Spleen (tissue), 11 donors: ENCODE results near the gene CHST7. TPM values are rescaled to one million over a fixed set of nuclear protein-coding genes. Genes with fewer than 3 reads are reported as not detected.
A peak's percentile ranks its signal among the peaks of the same experiment; 100 is the strongest.

ENCODE experiments used
- DNase-seq: peaks from one replicate; pipeline ENCODE4 v3.0.0-alpha.2; 2020
- H3K27ac ChIP-seq, 8 donors: fragments of 200-600 bp; sonication (generic) in 7 of 8; 1 replicate in 4 of 8; 2 replicates in 4 of 8; pipeline versions ENCODE4 v1.5.0 to v1.8.0; 2016 to 2021; ENCODE audit warnings: inconsistent platforms in 4 of 8, mild to moderate bottlenecking in 4 of 8, moderate library complexity in 1 of 8
- H3K27me3 ChIP-seq, 7 donors: fragments of 200-600 bp; sonication (generic) in 6 of 7; replicated peaks in 1 of 7; 1 replicate in 4 of 7; 2 replicates in 3 of 7; pipeline versions ENCODE4 v1.5.0 to v1.8.0; 2016 to 2021; ENCODE audit warnings: inconsistent platforms in 3 of 7, mild to moderate bottlenecking in 1 of 7
- H3K36me3 ChIP-seq, 6 donors: fragments of 200-600 bp; sonication (generic) in 5 of 6; 1 replicate in 4 of 6; 2 replicates in 2 of 6; pipeline versions ENCODE4 v1.5.0 to v1.8.0; 2016 to 2021; ENCODE audit warnings: inconsistent platforms in 2 of 6
- H3K4me1 ChIP-seq, 6 donors: fragments of 200-600 bp; sonication (generic) in 5 of 6; 1 replicate in 3 of 6; 2 replicates in 3 of 6; pipeline versions ENCODE4 v1.5.0 to v1.8.0; 2016 to 2021; ENCODE audit warnings: inconsistent platforms in 3 of 6
- H3K4me3 ChIP-seq, 8 donors: fragments of 200-600 bp; sonication (generic) in 7 of 8; 1 replicate in 4 of 8; 2 replicates in 4 of 8; pipeline versions ENCODE4 v1.5.0 to v1.8.0; 2016 to 2021; ENCODE audit warnings: inconsistent platforms in 4 of 8, mild to moderate bottlenecking in 4 of 8, moderate library complexity in 2 of 8
- H3K9me3 ChIP-seq, 8 donors: fragments of 200-600 bp; sonication (generic) in 7 of 8; 1 replicate in 4 of 8; 2 replicates in 4 of 8; pipeline versions ENCODE4 v1.5.0 to v1.8.0; 2016 to 2021; ENCODE audit warnings: inconsistent platforms in 4 of 8
- POLR2A ChIP-seq, 3 donors: fragments of 450-650 bp; IDR thresholded peaks; one replicate each; pipeline ENCODE4 v1.5.1; 2017; ENCODE audit warnings: antibody characterized with exemption in 3 of 3, mild to moderate bottlenecking in 1 of 3
- POLR2AphosphoS5 ChIP-seq, 3 donors: sonication (generic); formaldehyde crosslinking; IDR thresholded peaks; one replicate each; pipeline ENCODE4 v1.5.1; 2017; ENCODE audit warnings: antibody characterized with exemption in 3 of 3
- WGBS, 5 donors: extraction: QIAGEN DNeasy Blood & Tissue Kit in 3 of 5; methylation state at CpG; one replicate each; pipeline versions ENCODE4 v1.1.5 to v1.1.7; 2013 to 2018; 5-methylcytosine and 5-hydroxymethylcytosine counted together
- intact Hi-C: fragments of 100-400 bp; cut with DNase I; formaldehyde crosslinking; loops from one replicate; pipeline ENCODE4 v1.15.0; 2023; ENCODE audit warnings: low total_unique reads
- polyA plus RNA-seq, 3 donors: library from polyadenylated mRNA; stranded (reverse); fragments of 200-250 nt; gene quantifications; one replicate each; pipeline ENCODE4 v1.2.1, GENCODE V29; 2013
- total RNA-seq, 7 donors: library from RNA; depleted of rRNA in 3 of 7; stranded (reverse); fragments of >200 nt in 3 of 7; fragmentation: NEBNext Ultra II Directional in 4 of 7; extraction: Animal tissue kit (Norgen Biotek cat#: 25700) in 4 of 7; gene quantifications; one replicate each; pipeline versions ENCODE4 v1.1.0 to v1.2.1, GENCODE V29; 2016 to 2021
- TF ChIP-seq, protein P1 (sequence below), 11 experiments: fragments of 200-600 bp in 7 of 11; fragments of 450-650 bp in 4 of 11; sonication (generic) in 4 of 11; IDR thresholded peaks in 8 of 11; conservative IDR thresholded peaks in 3 of 11; 1 replicate in 7 of 11; 2 replicates in 4 of 11; pipeline versions ENCODE4 v1.4.0 to v1.8.0; 2016 to 2021; ENCODE audit warnings: antibody characterized with exemption in 11 of 11, inconsistent platforms in 4 of 11, mild to moderate bottlenecking in 1 of 11
- donor health status: healthy with polysubstance abuse.
- donor health status: DM: no; HTN: no; CAD: no; lungs with moderate emphysema.
- donor health status: DM: no; HTN: no; CAD: no.
- donor health status: Bipolar disorder and iron deficiency.
- donor health status: healthy.
- donor health status: DM: no; HTN: no; CAD: no.
- donor health status: DM: yes; HTN: yes; CAD: no.

CHST7 gene
- total and polyA plus RNA-seq, 10 donors = 2.0 to 43.9 (median 18.7) TPM

DNA sequence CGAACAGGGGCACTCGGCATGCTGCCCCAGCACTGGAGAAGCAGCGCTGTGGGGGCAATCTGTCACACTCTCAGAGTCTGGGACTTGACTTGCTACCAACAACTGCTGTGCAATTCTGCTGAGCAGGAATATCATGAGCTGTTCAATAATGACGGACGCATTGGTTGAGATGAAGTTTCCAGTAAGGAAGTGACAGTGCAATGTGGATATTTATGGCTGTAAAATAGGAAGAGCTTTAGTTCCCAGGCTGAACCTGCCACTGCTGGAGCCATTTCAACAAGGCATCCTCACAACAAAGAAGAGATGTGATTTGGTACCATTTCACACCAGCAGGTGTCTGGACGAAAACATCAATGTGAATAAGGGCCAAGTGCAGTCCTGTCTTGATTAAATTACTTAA is 24.2 kb downstream of the CHST7 start:
- Histone ChIP-seq H3K27ac (peak overlapping the region in 2 of 8 donors; percentile 28 to 37), H3K4me3 (no peak overlapping the region), H3K27me3 (peaks cover 0 to 6% (median 0%) of the 10 kb centered on the region in 7 donors), H3K4me1 (peaks cover 0 to 18% (median 2%) of the 10 kb centered on the region in 6 donors), H3K9me3 (no peaks in the 10 kb centered on the region), H3K36me3 (peaks cover 0 to 6% (median 0%) of the 10 kb centered on the region in 6 donors)
- intact Hi-C loops = no loop called here
- peak in 1 of 3 donors; percentile 21 for TF ChIP-seq POLR2AphosphoS5 (IDR thresholded peaks at IDR 0.05)
- TF ChIP-seq, protein P1, sequence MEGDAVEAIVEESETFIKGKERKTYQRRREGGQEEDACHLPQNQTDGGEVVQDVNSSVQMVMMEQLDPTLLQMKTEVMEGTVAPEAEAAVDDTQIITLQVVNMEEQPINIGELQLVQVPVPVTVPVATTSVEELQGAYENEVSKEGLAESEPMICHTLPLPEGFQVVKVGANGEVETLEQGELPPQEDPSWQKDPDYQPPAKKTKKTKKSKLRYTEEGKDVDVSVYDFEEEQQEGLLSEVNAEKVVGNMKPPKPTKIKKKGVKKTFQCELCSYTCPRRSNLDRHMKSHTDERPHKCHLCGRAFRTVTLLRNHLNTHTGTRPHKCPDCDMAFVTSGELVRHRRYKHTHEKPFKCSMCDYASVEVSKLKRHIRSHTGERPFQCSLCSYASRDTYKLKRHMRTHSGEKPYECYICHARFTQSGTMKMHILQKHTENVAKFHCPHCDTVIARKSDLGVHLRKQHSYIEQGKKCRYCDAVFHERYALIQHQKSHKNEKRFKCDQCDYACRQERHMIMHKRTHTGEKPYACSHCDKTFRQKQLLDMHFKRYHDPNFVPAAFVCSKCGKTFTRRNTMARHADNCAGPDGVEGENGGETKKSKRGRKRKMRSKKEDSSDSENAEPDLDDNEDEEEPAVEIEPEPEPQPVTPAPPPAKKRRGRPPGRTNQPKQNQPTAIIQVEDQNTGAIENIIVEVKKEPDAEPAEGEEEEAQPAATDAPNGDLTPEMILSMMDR (IDR thresholded peaks at IDR 0.05 in 8 of 11, conservative IDR thresholded peaks at IDR 0.05 in 3 of 11) = no peak
- WGBS, 5 donors = 39 to 66% (median 57%) methylated on average over 5 to 6 of the region's 6 CpGs
- DNase-seq = no peak

DNA sequence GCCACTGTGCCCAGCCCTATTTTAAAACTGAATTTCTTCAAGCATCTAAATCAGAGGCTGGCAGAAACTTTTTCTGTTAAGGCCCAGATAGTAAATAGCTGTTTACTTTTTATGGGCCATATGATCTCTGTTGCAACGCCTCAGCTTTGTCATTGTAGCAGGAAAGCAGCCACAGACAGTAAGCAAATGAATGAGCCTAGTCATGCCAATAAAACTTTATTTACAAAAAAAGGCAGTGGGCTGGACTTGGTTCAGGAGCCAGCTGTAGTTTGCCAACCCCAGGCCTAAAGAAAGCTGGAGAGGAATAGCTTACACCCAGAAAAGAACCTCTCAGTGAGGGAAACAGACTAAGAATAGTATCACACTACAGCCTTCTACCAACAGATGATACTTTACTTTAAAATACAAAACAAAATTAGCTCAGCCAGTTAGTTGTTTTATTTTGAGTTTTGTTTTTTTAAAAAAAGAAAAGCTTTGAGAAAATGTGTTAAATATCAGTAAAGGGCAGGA is 25.5 kb downstream of the CHST7 start:
- no peaks in the 10 kb centered on the region for H3K9me3 ChIP-seq
- peaks cover 0 to 18% (median 2%) of the 10 kb centered on the region in 6 donors for H3K4me1 ChIP-seq
- no peak for DNase-seq
- H3K36me3 ChIP-seq = peaks cover 0 to 6% (median 0%) of the 10 kb centered on the region in 6 donors
- intact Hi-C loops = no loop called here
- H3K27ac ChIP-seq = no peak overlapping the region
- H3K27me3 ChIP-seq = peaks cover 0 to 6% (median 0%) of the 10 kb centered on the region in 7 donors
- 40 to 95% (median 55%) methylated on average over 1 of the region's 1 CpG; no CpG with 5 or more reads in 1 of the 5 donors for WGBS, 5 donors
- H3K4me3 ChIP-seq = no peak overlapping the region
- TF ChIP-seq POLR2AphosphoS5 (IDR thresholded peaks at IDR 0.05) (no peak), POLR2A (IDR thresholded peaks at IDR 0.05) (no peak)
- TF ChIP-seq, protein P1 (IDR thresholded peaks at IDR 0.05 in 8 of 11, conservative IDR thresholded peaks at IDR 0.05 in 3 of 11) = no peak

DNA sequence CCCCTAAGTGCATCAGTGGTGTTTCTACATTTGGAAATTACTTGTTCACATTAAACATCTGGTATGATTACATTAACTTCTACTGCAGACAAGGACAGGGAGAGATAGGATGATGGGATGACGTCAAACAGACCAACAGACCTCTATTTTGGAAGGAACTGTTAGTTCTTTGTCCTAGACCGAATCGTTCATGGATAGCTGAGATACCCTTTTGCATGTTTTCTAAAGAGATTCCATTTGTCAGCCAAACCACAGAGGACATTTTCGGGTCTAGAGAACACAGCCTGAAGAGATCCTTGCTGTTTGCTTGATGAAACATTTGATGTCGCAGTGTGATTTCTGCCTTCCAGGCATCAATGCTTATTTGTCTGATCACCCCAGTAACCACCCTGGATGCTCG is 27.7 kb downstream of the CHST7 start:
- Histone ChIP-seq H3K4me1 (peaks cover 0 to 14% (median 2%) of the 10 kb centered on the region in 6 donors), H3K9me3 (no peaks in the 10 kb centered on the region), H3K36me3 (peaks cover 0 to 6% (median 0%) of the 10 kb centered on the region in 6 donors), H3K27me3 (no peaks in the 10 kb centered on the region), H3K27ac (peak overlapping the region in 2 of 8 donors; percentile 21 to 34), H3K4me3 (no peak overlapping the region)
- intact Hi-C loops = no loop called here
- 57 to 88% (median 69%) methylated on average over 6 of the region's 6 CpGs for WGBS, 5 donors
- no peak for DNase-seq
- TF ChIP-seq, protein P1 (IDR thresholded peaks at IDR 0.05 in 8 of 11, conservative IDR thresholded peaks at IDR 0.05 in 3 of 11) = no peak
- TF ChIP-seq POLR2AphosphoS5 (IDR thresholded peaks at IDR 0.05) (no peak), POLR2A (IDR thresholded peaks at IDR 0.05) (no peak)

DNA sequence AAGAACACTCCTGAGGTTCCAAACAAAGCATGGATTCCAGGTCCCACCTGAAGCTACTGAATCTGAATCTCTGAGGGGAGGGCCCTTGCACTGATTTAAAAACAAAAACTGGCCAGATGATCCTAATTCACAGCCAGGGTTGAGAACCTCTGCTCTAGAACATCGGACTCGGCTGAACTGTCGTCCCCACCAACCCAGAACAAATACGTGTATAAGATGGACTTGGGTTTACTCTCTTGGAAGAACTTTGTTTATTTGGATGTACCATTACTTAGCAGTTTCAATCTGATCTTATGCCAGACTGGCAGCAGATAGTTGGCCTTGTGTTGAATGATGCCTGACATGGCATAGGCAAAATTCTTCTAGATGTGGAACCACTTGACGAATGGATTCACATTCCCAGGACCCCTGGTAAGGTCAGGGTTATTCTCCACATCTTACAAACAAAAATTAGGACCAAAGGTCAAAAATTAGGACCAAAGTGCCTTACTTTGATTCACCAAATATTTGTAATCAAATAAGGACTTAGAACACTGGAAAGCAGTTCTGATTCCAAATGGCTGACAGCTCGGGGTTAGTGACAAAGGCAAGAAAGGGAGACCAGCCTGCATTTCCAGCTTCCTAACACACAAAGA is 29.0 kb downstream of the CHST7 start:
- Histone ChIP-seq H3K9me3 (no peaks in the 10 kb centered on the region), H3K27ac (no peak overlapping the region), H3K4me1 (peaks cover 0 to 11% (median under 1%) of the 10 kb centered on the region in 6 donors), H3K27me3 (no peaks in the 10 kb centered on the region), H3K36me3 (peaks cover 0 to 6% (median 0%) of the 10 kb centered on the region in 6 donors), H3K4me3 (no peak overlapping the region)
- TF ChIP-seq POLR2AphosphoS5 (IDR thresholded peaks at IDR 0.05) = no peak
- TF ChIP-seq, protein P1 (IDR thresholded peaks at IDR 0.05 in 8 of 11, conservative IDR thresholded peaks at IDR 0.05 in 3 of 11) = no peak
- TF ChIP-seq POLR2A (IDR thresholded peaks at IDR 0.05) = no peak
- 87 to 98% (median 94%) methylated on average over 6 of the region's 6 CpGs for WGBS, 5 donors
- DNase-seq = no peak
- intact Hi-C loops = no loop called here
